ENCODE results near the gene PPP1R16B.

PPP1R16B gene

GRCh38 chr20:38880952-38881735 lies 75.6 kb downstream of the PPP1R16B start:
- no peak for DNase-seq

- DNase-seq = no peak
These were observed 76.4 kb downstream of the PPP1R16B start for GRCh38 chr20:38881806-38882440.

GRCh38 chr20:38882600-38882999 lies 77.1 kb downstream of the PPP1R16B start:
- DNase-seq = no peak

GRCh38 chr20:38883081-38883980 lies 77.8 kb downstream of the PPP1R16B start:
- no peak for DNase-seq

GRCh38 chr20:38883981-38884733 lies 78.7 kb downstream of the PPP1R16B start:
- no peak for DNase-seq

- DNase-seq = no peak
These were observed 79.9 kb downstream of the PPP1R16B start for GRCh38 chr20:38885357-38885756.

GRCh38 chr20:38888059-38888831 lies 82.7 kb downstream of the PPP1R16B start:
- no peak for DNase-seq

GRCh38 chr20:38889050-38889449 lies 83.6 kb downstream of the PPP1R16B start:
- DNase-seq = no peak

- no peak for DNase-seq
These were observed 84.4 kb downstream of the PPP1R16B start for GRCh38 chr20:38889792-38890496.

- DNase-seq = no peak
These were observed 85.0 kb downstream of the PPP1R16B start for GRCh38 chr20:38890497-38890818.

- no peak for DNase-seq
These were observed 86.8 kb downstream of the PPP1R16B start for GRCh38 chr20:38892091-38892981.

- no peak for DNase-seq
These were observed 87.6 kb downstream of the PPP1R16B start for GRCh38 chr20:38893056-38893564.

- peak; percentile 17 for DNase-seq
These were observed 88.1 kb downstream of the PPP1R16B start for GRCh38 chr20:38893565-38894090.

- DNase-seq = no peak
These were observed 88.8 kb downstream of the PPP1R16B start for GRCh38 chr20:38894091-38894847.

GRCh38 chr20:38895098-38895949 lies 89.8 kb downstream of the PPP1R16B start:
- no peak for DNase-seq

- DNase-seq = no peak
These were observed 90.6 kb downstream of the PPP1R16B start for GRCh38 chr20:38896009-38896594.

- no peak for DNase-seq
These were observed 91.8 kb downstream of the PPP1R16B start for GRCh38 chr20:38897267-38897666.

- no peak for DNase-seq
These were observed 95.1 kb downstream of the PPP1R16B start for GRCh38 chr20:38900606-38901005.

All from NCI-H2081 treated with DMSO at 0.1 percent for 48 hours (cell line).